KOPT-K1 (cell line): Measurements from ENCODE around the gene SLC29A1.
"Not testable (repeated sequence)": the region's sequence is repeated elsewhere in the genome, so short reads cannot be mapped to it uniquely, and the experiment has no call there.

ENCODE experiments used
- H3K27ac ChIP-seq: fragments of 200-600 bp; sonication (generic); 2 replicates; pipeline ENCODE4 v1.5.1; 2016; ENCODE audit warnings: antibody characterized with exemption, mild to moderate bottlenecking, low read depth, low read length; ENCODE audit not compliant: poor library complexity, severe bottlenecking
- H3K36me3 ChIP-seq: fragments of 200-600 bp; sonication (generic); 2 replicates; pipeline ENCODE4 v1.5.1; 2017; ENCODE audit warnings: antibody characterized with exemption, mild to moderate bottlenecking, low read length, moderate library complexity; ENCODE audit not compliant: insufficient read depth
- H3K9me3 ChIP-seq: fragments of 200-600 bp; sonication (generic); 2 replicates; pipeline ENCODE4 v1.5.1; 2017; ENCODE audit warnings: antibody characterized with exemption, low read length, mild to moderate bottlenecking; ENCODE audit not compliant: insufficient read depth, poor library complexity, severe bottlenecking

The SLC29A1 gene

GRCh38 chr6:44224965-44225305 is 1.5 kb downstream of the SLC29A1 start:
- no peaks in the 10 kb centered on the region for H3K9me3 ChIP-seq
- H3K27ac ChIP-seq, result peak overlapping the region; percentile 85

GRCh38 chr6:44225579-44226325 is 2.4 kb downstream of the SLC29A1 start:
- H3K36me3 ChIP-seq, result peaks cover 42% of the 10 kb centered on the region
- no peaks in the 10 kb centered on the region for H3K9me3 ChIP-seq
- peak overlapping the region; percentile 85 for H3K27ac ChIP-seq

More at GRCh38 chr6:44224965-44225305, 1.5 kb downstream of the SLC29A1 start:
- H3K36me3 ChIP-seq, result peaks cover 34% of the 10 kb centered on the region

DNA sequence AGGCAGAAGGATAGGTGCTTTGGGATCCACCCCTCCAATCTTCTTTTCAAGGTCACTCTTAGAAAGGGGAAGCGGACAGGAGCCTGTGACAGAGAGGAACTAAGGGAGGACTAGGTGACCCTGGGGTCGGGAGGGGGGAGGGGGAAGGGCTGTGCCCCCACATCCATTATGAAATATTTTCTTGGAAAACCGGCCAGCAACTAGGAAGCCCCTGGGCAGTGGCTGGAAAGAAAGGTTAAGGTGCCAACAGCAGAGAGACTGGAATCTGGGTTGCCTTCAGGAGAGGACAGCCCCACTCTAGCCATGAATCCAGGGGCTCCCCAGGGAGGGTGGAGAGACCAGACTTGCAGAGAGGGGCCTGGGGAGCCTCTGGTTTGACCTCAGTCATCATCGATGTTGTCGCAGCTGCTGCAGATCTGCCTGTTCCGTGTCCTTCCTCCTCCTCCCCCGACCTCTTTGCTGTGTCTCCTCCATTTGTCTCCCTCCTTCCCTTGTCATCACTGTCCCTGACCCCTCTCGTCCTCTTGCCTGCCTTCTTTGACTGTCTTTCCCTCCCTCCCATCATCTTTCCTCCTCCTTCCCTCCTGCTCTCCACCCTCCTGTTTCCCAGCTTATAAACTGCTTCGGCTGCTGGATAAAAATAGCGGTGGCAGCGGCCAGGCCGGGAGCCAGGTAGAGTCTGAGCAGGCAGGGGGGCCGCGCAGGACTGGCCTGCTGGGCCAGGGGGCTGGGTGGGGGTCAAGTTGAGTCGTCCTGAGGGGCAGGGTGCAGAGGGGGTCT is 3.2 kb downstream of the SLC29A1 start:
- Histone ChIP-seq H3K36me3 (peaks cover 50% of the 10 kb centered on the region), H3K9me3 (no peaks in the 10 kb centered on the region), H3K27ac (peak overlapping the region; percentile 85)

DNA sequence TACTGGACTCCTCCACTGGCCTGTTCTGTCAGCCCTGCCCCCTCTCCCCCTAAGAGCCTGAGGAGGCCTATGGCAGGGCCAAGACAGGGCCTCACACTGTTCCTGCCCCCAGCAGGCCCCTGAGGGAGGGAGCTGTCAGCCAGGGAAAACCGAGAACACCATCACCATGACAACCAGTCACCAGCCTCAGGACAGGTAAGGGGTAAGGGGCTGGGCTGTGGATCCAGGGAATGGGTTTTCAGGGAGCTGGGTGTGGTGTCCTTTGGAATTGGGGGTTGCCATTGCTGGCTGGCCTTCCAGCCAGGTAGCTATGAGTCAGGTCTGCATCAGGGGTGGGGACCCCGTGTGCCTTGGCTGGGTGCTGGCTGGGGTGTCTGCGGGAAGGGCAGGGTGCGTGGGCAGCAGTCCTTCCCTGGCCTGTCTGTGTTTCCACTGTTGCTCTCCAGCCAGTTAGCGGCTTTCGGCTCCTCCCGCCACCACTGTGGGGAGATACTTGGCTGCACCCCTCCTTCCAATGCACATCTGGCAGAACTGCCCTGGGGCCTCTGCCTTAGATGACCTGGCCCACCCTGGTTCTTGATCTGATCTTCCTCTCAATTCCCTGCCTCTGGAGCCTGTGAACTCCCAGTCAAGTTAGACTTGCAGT is 3.9 kb downstream of the SLC29A1 start:
- Histone ChIP-seq H3K9me3 (no peaks in the 10 kb centered on the region), H3K36me3 (peaks cover 57% of the 10 kb centered on the region), H3K27ac (peak overlapping the region; percentile 85)

DNA sequence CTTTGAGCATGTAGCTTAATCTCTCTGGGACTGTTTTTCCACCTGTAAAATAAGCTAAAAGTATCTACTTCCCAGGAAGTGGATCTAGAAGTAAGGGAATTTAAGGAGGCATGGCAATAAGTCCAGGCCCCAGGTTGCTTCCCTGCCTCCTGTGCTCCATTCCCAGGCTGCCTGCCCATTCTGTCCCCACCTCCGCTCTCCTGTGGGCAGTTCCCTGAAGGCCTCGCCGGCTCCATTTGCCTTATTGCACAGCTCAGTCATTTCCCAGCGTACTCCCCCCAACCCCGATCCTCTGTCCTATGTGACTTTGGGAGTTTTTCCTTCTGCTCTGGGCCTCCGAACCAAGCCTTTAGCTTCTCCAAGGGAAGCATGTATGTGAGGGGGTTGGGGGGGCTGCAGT is 4.6 kb downstream of the SLC29A1 start:
- H3K9me3 ChIP-seq, result no peaks in the 10 kb centered on the region
- H3K27ac ChIP-seq, result no peak overlapping the region
- H3K36me3 ChIP-seq, result peaks cover 65% of the 10 kb centered on the region

DNA sequence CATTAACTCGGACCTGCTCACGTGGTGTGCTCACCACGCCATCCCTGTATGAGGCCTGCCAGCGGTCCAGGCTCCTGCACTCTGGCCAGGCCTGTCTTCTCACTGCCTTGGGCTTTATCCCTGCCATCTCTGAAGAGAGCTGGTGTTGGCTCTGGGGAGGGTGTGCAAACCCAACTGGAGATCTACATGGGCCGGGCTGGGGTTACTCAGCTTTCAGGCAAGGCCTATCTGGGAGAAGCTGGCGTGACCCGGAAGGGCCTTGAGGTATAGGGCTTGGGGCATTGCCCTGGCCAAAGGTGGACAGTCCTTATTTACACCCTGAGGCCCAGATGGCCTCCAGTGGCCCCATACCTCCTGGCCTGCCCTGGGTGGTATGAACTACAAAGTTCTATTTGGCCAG is 5.0 kb downstream of the SLC29A1 start:
- Histone ChIP-seq H3K36me3 (peaks cover 69% of the 10 kb centered on the region), H3K9me3 (no peaks in the 10 kb centered on the region), H3K27ac (no peak overlapping the region)

- Histone ChIP-seq H3K9me3 (no peaks in the 10 kb centered on the region), H3K27ac (no peak overlapping the region), H3K36me3 (peaks cover 73% of the 10 kb centered on the region)
These were observed 5.4 kb downstream of the SLC29A1 start for GRCh38 chr6:44228836-44229235.

GRCh38 chr6:44229376-44230033 is 6.1 kb downstream of the SLC29A1 start:
- Histone ChIP-seq H3K27ac (no peak overlapping the region), H3K9me3 (no peaks in the 10 kb centered on the region), H3K36me3 (peaks cover 79% of the 10 kb centered on the region)

- Histone ChIP-seq H3K9me3 (no peaks in the 10 kb centered on the region), H3K36me3 (peaks cover 86% of the 10 kb centered on the region), H3K27ac (no peak overlapping the region)
These were observed 6.8 kb downstream of the SLC29A1 start for GRCh38 chr6:44230034-44230675.

DNA sequence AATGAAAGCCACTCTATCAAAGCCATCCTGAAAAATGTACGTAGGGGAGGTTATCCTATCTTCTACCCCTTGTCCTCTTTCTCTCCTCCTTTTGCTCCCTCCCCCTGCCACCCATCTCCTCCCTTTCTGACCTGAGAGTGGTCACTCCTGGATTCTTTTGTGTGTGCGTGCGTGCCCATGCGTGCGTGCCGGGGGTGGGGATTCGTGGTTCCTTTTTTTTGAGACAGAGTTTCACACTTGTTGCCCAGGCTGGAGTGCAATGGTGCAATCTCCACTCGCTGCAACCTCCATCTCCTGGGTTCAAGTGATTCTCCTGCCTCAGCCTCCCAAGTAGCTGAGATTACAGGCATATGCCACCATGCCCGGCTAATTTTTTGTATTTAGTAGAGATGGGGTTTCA is 8.0 kb downstream of the SLC29A1 start:
- H3K9me3 ChIP-seq, H3K27ac ChIP-seq: not testable (repeated sequence)
- H3K36me3 ChIP-seq, result peaks cover 94% of the 10 kb centered on the region

- H3K36me3 ChIP-seq, result peaks cover 95% of the 10 kb centered on the region
- no peaks in the 10 kb centered on the region for H3K9me3 ChIP-seq
- no peak overlapping the region for H3K27ac ChIP-seq
These were observed 9.5 kb downstream of the SLC29A1 start for GRCh38 chr6:44232676-44233566.

DNA sequence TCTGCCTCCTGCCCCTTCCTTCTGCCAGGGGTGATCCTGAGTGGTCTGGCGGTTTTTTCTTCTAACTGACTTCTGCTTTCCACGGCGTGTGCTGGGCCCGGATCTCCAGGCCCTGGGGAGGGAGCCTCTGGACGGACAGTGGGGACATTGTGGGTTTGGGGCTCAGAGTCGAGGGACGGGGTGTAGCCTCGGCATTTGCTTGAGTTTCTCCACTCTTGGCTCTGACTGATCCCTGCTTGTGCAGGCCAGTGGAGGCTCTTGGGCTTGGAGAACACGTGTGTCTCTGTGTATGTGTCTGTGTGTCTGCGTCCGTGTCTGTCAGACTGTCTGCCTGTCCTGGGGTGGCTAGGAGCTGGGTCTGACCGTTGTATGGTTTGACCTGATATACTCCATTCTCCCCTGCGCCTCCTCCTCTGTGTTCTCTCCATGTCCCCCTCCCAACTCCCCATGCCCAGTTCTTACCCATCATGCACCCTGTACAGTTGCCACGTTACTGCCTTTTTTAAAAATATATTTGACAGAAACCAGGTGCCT is 10.2 kb downstream of the SLC29A1 start:
- no peaks in the 10 kb centered on the region for H3K9me3 ChIP-seq
- H3K36me3 ChIP-seq, result peaks cover 90% of the 10 kb centered on the region
- no peak overlapping the region for H3K27ac ChIP-seq

GRCh38 chr6:44234101-44235025 is 11.0 kb downstream of the SLC29A1 start:
- Histone ChIP-seq H3K9me3 (no peaks in the 10 kb centered on the region), H3K27ac (no peak overlapping the region), H3K36me3 (peaks cover 87% of the 10 kb centered on the region)
